A673 (cell line): Measurements from ENCODE around the gene VAT1L. TPM values are rescaled to one million over a fixed set of nuclear protein-coding genes. Genes with fewer than 3 reads are reported as not detected.

Experiments used
- BruUV-seq: library from RNA; stranded (reverse); fragments of 400-500 nt; replicated peaks from 2 replicates; lab custom pipeline; 2021; lab: Mats Ljungman, UMichigan
- CTCF ChIA-PET: fragments of 300-600 bp; sonication (Branson Sonifier 250); formaldehyde crosslinking; loops from one replicate; lab custom pipeline; 2022; ENCODE audit warnings: antibody characterized with exemption; lab: Charles Lee
- POLR2A ChIA-PET: fragments of 300-600 bp; sonication (Branson Sonifier 250); formaldehyde crosslinking; loops from one replicate; lab custom pipeline; 2022; ENCODE audit warnings: antibody characterized with exemption; ENCODE audit not compliant: low non-redundant PET; lab: Charles Lee
- DNase-seq: peaks from one replicate; pipeline ENCODE4 v3.0.0-alpha.2; 2015; ENCODE audit warnings: low spot score
- H3K27ac ChIP-seq: fragments of 200-600 bp; sonication (generic); 2 replicates; pipeline ENCODE4 v1.5.1; 2016; ENCODE audit warnings: mixed run types, low read depth, mild to moderate bottlenecking, mixed read lengths, antibody characterized with exemption, low read length; ENCODE audit not compliant: poor library complexity, severe bottlenecking
- H3K27me3 ChIP-seq: fragments of 200-600 bp; sonication (generic); replicated peaks from 2 replicates; pipeline ENCODE4 v1.6.1; 2017; ENCODE audit warnings: mixed run types, low read depth, mild to moderate bottlenecking, mixed read lengths, antibody characterized with exemption, low read length; ENCODE audit not compliant: insufficient read depth, poor library complexity
- H3K36me3 ChIP-seq: fragments of 200-600 bp; sonication (generic); 2 replicates; pipeline ENCODE4 v1.6.1; 2016; ENCODE audit warnings: mixed run types, mild to moderate bottlenecking, mixed read lengths, antibody characterized with exemption, low read length; ENCODE audit not compliant: insufficient read depth, poor library complexity, severe bottlenecking
- H3K4me1 ChIP-seq: fragments of 200-600 bp; sonication (generic); 2 replicates; pipeline ENCODE4 v1.6.1; 2017; ENCODE audit warnings: mixed run types, mild to moderate bottlenecking, mixed read lengths, antibody characterized with exemption, low read length; ENCODE audit not compliant: insufficient read depth, poor library complexity, severe bottlenecking
- H3K4me3 ChIP-seq: fragments of 200-600 bp; sonication (generic); 2 replicates; pipeline ENCODE4 v1.5.1; 2016; ENCODE audit warnings: low read depth, mixed run types, mild to moderate bottlenecking, mixed read lengths, low read length; ENCODE audit not compliant: poor library complexity, severe bottlenecking
- H3K9me3 ChIP-seq: fragments of 200-600 bp; sonication (generic); 2 replicates; pipeline ENCODE4 v1.6.1; 2016; ENCODE audit warnings: mixed run types, low read depth, mild to moderate bottlenecking, mixed read lengths, antibody characterized with exemption, low read length; ENCODE audit not compliant: poor library complexity, severe bottlenecking
- CTCF ChIP-seq: fragments of 300-800, 200-600 bp; sonication (generic); conservative IDR thresholded peaks from 2 replicates; pipeline ENCODE4 v1.5.1; 2017; ENCODE audit warnings: low read depth, mild to moderate bottlenecking, antibody characterized with exemption, low read length, moderate library complexity, mixed read lengths
- EZH2 ChIP-seq: fragments of 200-600 bp; sonication (generic); IDR thresholded peaks from 2 replicates; pipeline ENCODE4 v1.6.1; 2017; ENCODE audit warnings: borderline replicate concordance, low read depth, mild to moderate bottlenecking, mixed read lengths, antibody characterized with exemption, low read length; ENCODE audit not compliant: poor library complexity, severe bottlenecking
- intact Hi-C: fragments of 100-400 bp; cut with micrococcal nuclease; formaldehyde crosslinking; loops from one replicate; pipeline ENCODE4 v1.10.0; 2022; ENCODE audit not compliant: unreplicated experiment
- total RNA-seq: library from RNA; stranded (reverse); gene quantifications from 2 replicates; pipeline ENCODE4 v1.2.3, GENCODE V29; 2021

The VAT1L gene
- total RNA-seq, 1 experiment from 2014 or later: 0.09 TPM

GRCh38 chr16:77849646-77850258 lies 61.4 kb downstream of the VAT1L start:
- no peak overlapping the region for H3K27ac ChIP-seq
- H3K4me3 ChIP-seq: no peak overlapping the region
- POLR2A ChIA-PET: no interaction called here
- H3K9me3 ChIP-seq: no peaks in the 10 kb centered on the region
- intact Hi-C loops: no loop called here
- H3K4me1 ChIP-seq: no peaks in the 10 kb centered on the region
- no peak for DNase-seq
- no peaks in the 10 kb centered on the region for H3K27me3 ChIP-seq
- no peaks in the 10 kb centered on the region for H3K36me3 ChIP-seq
- no peak for TF ChIP-seq CTCF
- no TSS peak for BruUV-seq
- CTCF ChIA-PET: no interaction called here

GRCh38 chr16:77850636-77851333 lies 62.4 kb downstream of the VAT1L start:
- Histone ChIP-seq H3K27ac (no peak overlapping the region), H3K4me1 (no peaks in the 10 kb centered on the region), H3K36me3 (no peaks in the 10 kb centered on the region), H3K4me3 (no peak overlapping the region), H3K9me3 (no peaks in the 10 kb centered on the region), H3K27me3 (no peaks in the 10 kb centered on the region)
- ChIA-PET CTCF (no interaction called here), POLR2A (no interaction called here)
- no TSS peak for BruUV-seq
- TF ChIP-seq EZH2 (no peak), CTCF (no peak)
- intact Hi-C loops: no loop called here
- no peak for DNase-seq

- CTCF ChIA-PET: no interaction called here
Observed at GRCh38 chr16:77853161-77853560, 64.8 kb downstream of the VAT1L start.

More at GRCh38 chr16:77853161-77853560, 64.8 kb downstream of the VAT1L start:
- POLR2A ChIA-PET: no interaction called here
- Histone ChIP-seq H3K27me3 (no peaks in the 10 kb centered on the region), H3K9me3 (no peaks in the 10 kb centered on the region), H3K4me3 (no peak overlapping the region), H3K36me3 (no peaks in the 10 kb centered on the region), H3K4me1 (no peaks in the 10 kb centered on the region), H3K27ac (no peak overlapping the region)
- no TSS peak for BruUV-seq
- no peak for TF ChIP-seq EZH2
- no peak for TF ChIP-seq CTCF
- peak; percentile 6 for DNase-seq
- intact Hi-C loops: no loop called here
